Right lobe of liver (tissue), 4 donors: ENCODE measurements around the gene KMT2A.

Experiments
- CTCF ChIP-seq, 4 donors: fragments of 200-600 bp in 3 of 4; fragments of 450-650 bp in 1 of 4; IDR thresholded peaks; one replicate each; pipeline versions ENCODE4 v1.5.1 to v1.8.0; 2016 to 2022; ENCODE audit warnings: antibody characterized with exemption in 4 of 4, mild to moderate bottlenecking in 2 of 4
- POLR2A ChIP-seq: fragments of 450-650 bp; IDR thresholded peaks from one replicate; pipeline ENCODE4 v1.6.1; 2017; ENCODE audit warnings: antibody characterized with exemption, mild to moderate bottlenecking
- donor health status: DM: no; HTN: no; CAD: no.
- donor health status: DM: no; HTN: no; CAD: no.
- donor health status: DM: no; HTN: yes; CAD: no.

DNA sequence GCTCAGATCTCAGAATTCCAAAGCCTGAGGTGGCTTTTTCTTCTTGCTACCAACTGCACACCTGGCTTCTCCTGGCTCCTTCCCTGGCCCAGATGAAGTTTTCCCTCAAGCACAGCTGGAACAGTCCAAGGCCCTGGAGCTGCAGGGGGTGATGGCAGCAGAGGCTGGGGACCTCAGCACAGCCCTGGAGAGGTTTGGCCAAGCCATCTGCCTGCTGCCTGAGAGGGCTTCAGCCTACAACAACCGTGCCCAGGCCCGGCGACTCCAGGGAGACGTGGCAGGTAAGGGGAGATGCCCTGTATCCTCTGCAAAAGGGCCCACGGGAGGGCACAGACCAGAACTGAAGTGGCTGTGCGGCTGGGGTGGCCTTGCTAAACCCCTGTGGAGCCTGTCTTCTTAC lies 92.2 kb downstream of the KMT2A start:
- TF ChIP-seq CTCF (IDR thresholded peaks at IDR 0.05) (no peak), POLR2A (no peak)
